Esophagus muscularis mucosa (tissue), 4 donors: ENCODE data around the gene MAGEB10.

Source experiments
- CTCF ChIP-seq, 3 experiments: fragments of 200-600 bp in 2 of 3; fragments of 450-650 bp in 1 of 3; sonication (generic) in 2 of 3; IDR thresholded peaks; one replicate each; pipeline ENCODE4 v1.5.1; 2017 to 2019; ENCODE audit warnings: antibody characterized with exemption in 3 of 3, mild to moderate bottlenecking in 2 of 3, moderate library complexity in 1 of 3
- EP300 ChIP-seq: sonication (generic); formaldehyde crosslinking; IDR thresholded peaks from one replicate; pipeline ENCODE4 v1.6.1; 2017; ENCODE audit warnings: antibody characterized with exemption
- POLR2A ChIP-seq: fragments of 450-650 bp; IDR thresholded peaks from one replicate; pipeline ENCODE4 v1.6.1; 2017; ENCODE audit warnings: antibody characterized with exemption, moderate library complexity, mild to moderate bottlenecking, low read depth
- POLR2AphosphoS5 ChIP-seq, 2 donors: sonication (generic); formaldehyde crosslinking; IDR thresholded peaks; one replicate each; pipeline ENCODE4 v1.6.1; 2017; ENCODE audit warnings: antibody characterized with exemption in 2 of 2

GRCh38 chrX:27796640-27797257, 11.0 kb upstream of the MAGEB10 start:
- TF ChIP-seq CTCF (IDR thresholded peaks at IDR 0.05), result no peak
- TF ChIP-seq POLR2AphosphoS5 (IDR thresholded peaks at IDR 0.05), result no peak
- no peak for TF ChIP-seq POLR2A
- TF ChIP-seq EP300, result no peak
